Stomach smooth muscle (tissue), 2 donors: ENCODE results near the gene TRMU.
"Not testable (repeated sequence)": the region's sequence is repeated elsewhere in the genome, so short reads cannot be mapped to it uniquely, and the experiment has no call there.

Source experiments
- H3K27ac ChIP-seq: one replicate; pipeline ENCODE4 v1.7.0; 2013; ENCODE audit warnings: mild to moderate bottlenecking, low read length, inconsistent platforms
- H3K27me3 ChIP-seq, 2 donors: one replicate each; pipeline ENCODE4 v1.7.0; 2013; ENCODE audit warnings: low read length in 2 of 2; ENCODE audit not compliant: insufficient read depth in 2 of 2, control insufficient read depth in 1 of 2
- H3K36me3 ChIP-seq, 2 donors: one replicate each; pipeline ENCODE4 v1.7.0; 2013; ENCODE audit warnings: low read length in 2 of 2; ENCODE audit not compliant: control insufficient read depth in 2 of 2, insufficient read depth in 2 of 2
- H3K4me1 ChIP-seq: one replicate; pipeline ENCODE4 v1.7.0; 2013; ENCODE audit warnings: low read length; ENCODE audit not compliant: control insufficient read depth, insufficient read depth
- H3K4me3 ChIP-seq, 2 donors: one replicate each; pipeline ENCODE4 v1.7.0; 2013; ENCODE audit warnings: low read length in 2 of 2
- H3K9ac ChIP-seq, 2 donors: one replicate each; pipeline ENCODE4 v1.7.0; 2013; ENCODE audit warnings: low read length in 2 of 2, mild to moderate bottlenecking in 1 of 2
- H3K9me3 ChIP-seq, 2 donors: one replicate each; pipeline ENCODE4 v1.7.0; 2013; ENCODE audit warnings: low read length in 2 of 2; ENCODE audit not compliant: control insufficient read depth in 2 of 2
- donor health status: healthy.
- donor health status: Pancreatic carcinoma.

The TRMU gene

DNA sequence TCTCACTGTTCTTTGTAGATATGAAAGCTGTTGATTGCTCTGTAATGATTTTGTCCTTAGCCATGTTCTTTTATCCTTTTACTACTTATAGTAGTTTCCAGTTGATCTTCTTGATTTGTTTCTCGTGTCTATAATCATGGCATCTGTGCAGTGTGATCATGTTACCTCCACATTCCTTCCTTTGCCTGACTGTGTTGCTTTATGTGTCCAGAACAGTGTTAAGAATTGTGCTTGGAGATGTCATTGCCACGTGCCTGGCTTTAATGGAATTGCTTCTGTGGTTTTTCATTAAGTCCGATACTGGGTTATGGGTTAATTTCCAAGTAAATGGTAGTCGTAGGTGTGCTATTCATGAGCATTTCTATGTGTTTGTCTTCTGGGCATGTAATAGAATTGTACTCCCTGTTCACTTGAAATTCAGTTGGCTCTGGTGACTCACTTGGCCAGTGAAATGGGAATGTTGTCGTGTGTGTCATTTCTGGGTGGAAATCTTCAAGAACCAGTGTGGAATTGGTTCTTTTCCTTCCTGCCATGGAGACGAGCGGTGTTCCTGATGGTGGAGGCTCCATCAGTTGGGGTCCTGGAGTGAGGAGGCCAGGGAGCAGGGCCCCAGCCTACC is 32.1 kb upstream of the TRMU start:
- H3K27me3 ChIP-seq: peaks cover 0 to 3% of the 10 kb centered on the region in 2 donors
- no peaks in the 10 kb centered on the region for H3K9me3 ChIP-seq
- no peaks in the 10 kb centered on the region for H3K36me3 ChIP-seq
- no peak overlapping the region for H3K9ac ChIP-seq
- H3K27ac ChIP-seq: no peak overlapping the region
- no peaks in the 10 kb centered on the region for H3K4me1 ChIP-seq
- no peak overlapping the region for H3K4me3 ChIP-seq

DNA sequence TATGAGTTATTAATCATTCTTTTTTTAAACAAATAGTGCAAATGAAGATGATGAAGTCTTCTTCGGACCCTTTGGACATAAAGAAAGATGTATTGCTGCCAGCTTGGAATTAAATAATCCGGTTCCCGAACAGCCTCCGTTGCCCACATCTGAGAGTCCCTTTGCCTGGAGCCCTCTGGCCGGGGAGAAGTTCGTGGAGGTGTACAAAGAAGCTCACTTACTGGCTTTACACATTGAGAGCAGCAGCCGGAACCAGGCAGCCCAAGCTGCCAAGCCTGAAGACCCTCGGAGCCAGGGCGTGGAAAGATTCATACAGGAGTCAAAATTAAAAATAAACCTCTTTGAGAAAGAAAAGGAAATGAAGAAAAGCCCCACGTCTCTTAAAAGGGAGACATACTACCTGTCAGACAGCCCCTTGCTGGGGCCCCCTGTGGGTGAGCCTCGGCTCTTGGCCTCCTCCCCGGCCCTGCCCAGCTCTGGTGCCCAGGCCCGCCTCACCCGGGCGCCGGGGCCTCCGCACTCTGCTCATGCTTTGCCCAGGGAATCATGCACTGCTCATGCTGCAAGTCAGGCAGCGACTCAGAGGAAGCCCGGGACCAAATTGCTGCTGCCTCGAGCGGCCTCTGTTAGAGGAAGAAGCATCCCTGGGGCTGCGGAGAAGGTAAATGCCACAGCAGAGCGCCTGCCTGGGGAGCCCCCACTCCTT is 27.1 kb upstream of the TRMU start:
- no peaks in the 10 kb centered on the region for H3K4me1 ChIP-seq
- H3K4me3 ChIP-seq: no peak overlapping the region
- no peak overlapping the region for H3K9ac ChIP-seq
- H3K36me3 ChIP-seq: no peaks in the 10 kb centered on the region
- no peak overlapping the region for H3K27ac ChIP-seq
- no peaks in the 10 kb centered on the region for H3K27me3 ChIP-seq
- H3K9me3 ChIP-seq: no peaks in the 10 kb centered on the region

- Histone ChIP-seq H3K4me3 (no peak overlapping the region), H3K27ac (no peak overlapping the region), H3K36me3 (no peaks in the 10 kb centered on the region), H3K4me1 (no peaks in the 10 kb centered on the region), H3K27me3 (no peaks in the 10 kb centered on the region), H3K9me3 (no peaks in the 10 kb centered on the region), H3K9ac (no peak overlapping the region)
These were observed 25.9 kb upstream of the TRMU start for GRCh38 chr22:46309526-46310085.

DNA sequence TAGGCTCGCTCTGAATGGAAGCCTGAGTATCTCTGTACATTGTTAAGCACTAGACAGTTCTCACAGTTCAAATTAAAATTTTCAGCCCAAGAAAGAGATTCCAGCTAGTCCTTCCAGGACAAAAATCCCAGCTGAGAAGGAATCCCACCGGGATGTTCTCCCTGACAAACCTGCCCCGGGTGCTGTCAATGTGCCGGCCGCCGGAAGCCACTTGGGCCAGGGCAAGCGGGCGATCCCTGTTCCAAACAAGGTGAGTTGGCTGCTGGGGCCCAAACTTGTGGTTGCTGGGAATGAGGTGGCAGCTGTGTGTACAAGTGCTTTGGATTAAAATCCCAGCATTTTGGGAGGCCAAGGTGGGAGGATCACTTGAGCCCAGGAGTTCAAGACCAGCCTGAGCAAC is 23.5 kb upstream of the TRMU start:
- Histone ChIP-seq H3K4me3 (no peak overlapping the region), H3K4me1 (no peaks in the 10 kb centered on the region), H3K27me3 (no peaks in the 10 kb centered on the region), H3K9me3 (no peaks in the 10 kb centered on the region), H3K36me3 (no peaks in the 10 kb centered on the region), H3K9ac (no peak overlapping the region), H3K27ac (no peak overlapping the region)

DNA sequence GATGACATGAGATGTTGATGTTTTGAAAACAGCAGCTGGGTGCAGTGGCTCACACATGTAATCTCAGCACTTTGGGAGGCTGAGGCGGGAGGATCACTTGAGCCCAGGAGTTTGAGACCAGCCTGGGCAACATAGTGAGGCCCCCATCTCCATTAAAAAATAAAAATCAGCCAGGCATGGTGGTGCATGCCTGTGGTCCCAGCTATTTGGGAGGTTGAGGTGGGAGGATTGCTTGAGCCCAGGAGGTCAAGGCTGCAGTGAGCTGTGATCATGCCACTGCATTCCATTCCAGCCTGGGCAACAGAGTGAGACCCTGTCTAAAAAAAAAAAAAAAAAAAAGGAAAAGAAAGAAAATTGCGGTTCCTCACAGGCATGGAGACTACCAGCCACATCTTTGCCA is 22.7 kb upstream of the TRMU start:
- H3K4me3 ChIP-seq, H3K9me3 ChIP-seq, H3K27me3 ChIP-seq, H3K36me3 ChIP-seq, H3K4me1 ChIP-seq, H3K27ac ChIP-seq, H3K9ac ChIP-seq: not testable (repeated sequence)

DNA sequence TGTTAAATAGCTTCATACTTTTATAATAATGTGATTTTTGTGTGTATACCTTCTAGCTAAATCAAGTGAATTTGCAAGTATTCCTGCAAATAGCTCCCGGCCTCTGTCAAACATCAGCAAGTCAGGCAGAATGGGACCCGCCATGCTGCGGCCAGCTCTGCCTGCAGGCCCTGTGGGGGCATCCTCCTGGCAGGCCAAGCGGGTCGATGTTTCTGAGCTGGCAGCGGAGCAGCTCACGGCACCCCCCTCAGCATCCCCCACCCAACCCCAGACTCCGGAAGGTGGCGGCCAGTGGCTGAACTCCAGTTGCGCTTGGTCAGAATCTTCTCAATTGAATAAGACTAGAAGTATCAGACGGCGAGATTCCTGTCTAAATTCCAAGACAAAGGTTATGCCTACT is 19.5 kb upstream of the TRMU start:
- H3K36me3 ChIP-seq: no peaks in the 10 kb centered on the region
- no peaks in the 10 kb centered on the region for H3K4me1 ChIP-seq
- H3K27ac ChIP-seq: no peak overlapping the region
- no peak overlapping the region for H3K9ac ChIP-seq
- no peak overlapping the region for H3K4me3 ChIP-seq
- H3K27me3 ChIP-seq: no peaks in the 10 kb centered on the region
- H3K9me3 ChIP-seq: no peaks in the 10 kb centered on the region

- no peaks in the 10 kb centered on the region for H3K4me1 ChIP-seq
- no peaks in the 10 kb centered on the region for H3K36me3 ChIP-seq
- no peaks in the 10 kb centered on the region for H3K27me3 ChIP-seq
These were observed 17.9 kb upstream of the TRMU start for GRCh38 chr22:46317646-46318045.

DNA sequence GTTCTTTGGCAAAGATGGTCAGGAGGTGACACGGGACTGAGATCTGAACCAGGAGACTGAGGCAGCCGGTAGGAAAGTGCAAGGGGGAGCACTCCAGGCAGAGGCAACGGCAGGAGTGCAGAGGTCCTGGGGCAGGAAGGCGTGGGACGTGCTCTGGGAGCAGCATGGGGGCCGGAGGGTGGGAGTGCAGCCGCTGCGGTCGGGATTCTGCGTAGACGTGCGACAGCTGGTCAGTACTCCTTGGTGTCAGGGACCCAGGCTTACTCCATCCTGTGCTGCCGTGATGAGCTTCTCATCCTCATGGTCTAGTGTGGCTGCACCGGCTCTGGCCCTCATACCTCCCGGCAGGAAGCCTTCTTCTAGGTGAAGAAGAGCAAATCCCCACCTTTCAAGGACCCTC is 16.9 kb upstream of the TRMU start:
- no peak overlapping the region for H3K27ac ChIP-seq
- H3K27me3 ChIP-seq: no peaks in the 10 kb centered on the region
- H3K9ac ChIP-seq: no peak overlapping the region
- no peaks in the 10 kb centered on the region for H3K4me1 ChIP-seq
- H3K4me3 ChIP-seq: no peak overlapping the region
- no peaks in the 10 kb centered on the region for H3K36me3 ChIP-seq
- H3K9me3 ChIP-seq: no peaks in the 10 kb centered on the region

More at GRCh38 chr22:46317646-46318045, 17.9 kb upstream of the TRMU start:
- H3K27ac ChIP-seq: no peak overlapping the region
- no peak overlapping the region for H3K4me3 ChIP-seq
- no peaks in the 10 kb centered on the region for H3K9me3 ChIP-seq
- H3K9ac ChIP-seq: no peak overlapping the region

DNA sequence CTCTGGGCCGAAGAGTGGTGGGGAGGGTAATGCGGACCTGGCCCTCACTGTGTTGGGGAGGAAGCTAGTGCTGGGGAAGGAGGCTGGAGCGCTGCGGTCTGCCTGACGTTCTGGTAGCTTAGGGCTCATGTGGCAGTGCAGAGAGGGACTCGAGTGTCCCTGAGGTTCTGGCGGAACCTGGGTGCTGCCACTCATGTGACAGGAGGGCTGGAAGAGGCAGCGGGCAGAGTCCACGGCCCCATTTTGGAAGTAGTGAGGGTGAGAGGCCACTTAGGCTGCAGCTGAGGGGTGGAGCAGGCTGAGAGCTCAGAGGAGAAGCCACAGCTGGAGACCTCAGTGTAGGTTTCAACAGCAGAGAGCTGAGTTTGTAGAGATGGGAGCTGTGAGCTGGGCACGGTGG is 16.2 kb upstream of the TRMU start:
- no peak overlapping the region for H3K4me3 ChIP-seq
- H3K36me3 ChIP-seq: no peaks in the 10 kb centered on the region
- no peaks in the 10 kb centered on the region for H3K27me3 ChIP-seq
- no peak overlapping the region for H3K9ac ChIP-seq
- no peaks in the 10 kb centered on the region for H3K4me1 ChIP-seq
- no peaks in the 10 kb centered on the region for H3K9me3 ChIP-seq
- no peak overlapping the region for H3K27ac ChIP-seq

DNA sequence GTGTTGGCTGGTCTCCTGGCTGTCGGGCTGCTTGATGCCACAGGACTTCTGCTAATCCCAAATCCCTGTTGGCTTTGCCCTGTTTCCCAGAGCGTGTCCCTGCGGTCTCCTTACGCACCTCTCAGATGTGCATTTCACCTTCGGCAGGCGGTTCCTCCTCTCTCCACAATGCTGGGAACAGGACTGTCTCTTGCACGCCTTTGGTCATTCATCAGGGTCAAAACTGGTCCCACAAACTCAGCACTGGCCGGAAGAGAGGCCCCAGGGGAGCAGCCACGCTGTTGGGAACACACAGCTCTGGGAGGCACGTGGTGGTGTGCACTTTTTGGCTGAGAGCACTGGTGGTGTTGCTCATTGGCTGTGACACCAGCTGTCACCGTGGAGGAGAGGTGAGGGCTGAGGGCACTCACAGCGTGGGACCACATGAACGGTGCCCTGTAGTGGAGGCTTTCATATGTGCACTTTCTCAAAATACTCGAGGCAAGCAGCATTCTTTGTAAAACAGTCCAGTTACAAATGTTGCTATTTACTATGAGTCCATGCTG is 15.3 kb upstream of the TRMU start:
- no peak overlapping the region for H3K9ac ChIP-seq
- no peaks in the 10 kb centered on the region for H3K36me3 ChIP-seq

More for the DNA sequence above, 15.3 kb upstream of the TRMU start:
- Histone ChIP-seq H3K27me3 (no peaks in the 10 kb centered on the region), H3K9me3 (no peaks in the 10 kb centered on the region), H3K4me1 (no peaks in the 10 kb centered on the region), H3K27ac (no peak overlapping the region), H3K4me3 (no peak overlapping the region)
